ENCODE results near the gene FARS2.

FARS2 gene

DNA sequence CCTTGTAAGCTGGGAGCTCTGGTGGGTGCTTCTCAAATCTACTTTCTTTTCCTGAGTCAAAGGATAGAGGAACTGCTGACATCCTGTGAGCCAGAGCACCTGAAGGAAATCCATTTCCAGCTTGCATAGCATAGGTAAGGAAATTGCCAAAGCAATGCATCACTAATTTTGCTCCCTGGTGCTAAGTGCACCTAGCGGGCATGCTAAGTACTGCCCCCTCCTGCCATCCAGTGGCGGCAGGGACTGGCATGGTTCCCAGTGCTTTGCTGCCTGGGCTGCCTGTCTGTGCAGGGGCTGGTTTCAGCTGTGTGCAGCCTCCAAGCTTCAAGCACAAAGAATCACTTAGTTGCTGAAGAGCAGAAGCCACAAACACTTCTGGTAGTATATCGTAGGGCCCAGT, 63.9 kb downstream of the FARS2 start:
- DNase-seq (ENCODE audit: low spot score): no peak

DNA sequence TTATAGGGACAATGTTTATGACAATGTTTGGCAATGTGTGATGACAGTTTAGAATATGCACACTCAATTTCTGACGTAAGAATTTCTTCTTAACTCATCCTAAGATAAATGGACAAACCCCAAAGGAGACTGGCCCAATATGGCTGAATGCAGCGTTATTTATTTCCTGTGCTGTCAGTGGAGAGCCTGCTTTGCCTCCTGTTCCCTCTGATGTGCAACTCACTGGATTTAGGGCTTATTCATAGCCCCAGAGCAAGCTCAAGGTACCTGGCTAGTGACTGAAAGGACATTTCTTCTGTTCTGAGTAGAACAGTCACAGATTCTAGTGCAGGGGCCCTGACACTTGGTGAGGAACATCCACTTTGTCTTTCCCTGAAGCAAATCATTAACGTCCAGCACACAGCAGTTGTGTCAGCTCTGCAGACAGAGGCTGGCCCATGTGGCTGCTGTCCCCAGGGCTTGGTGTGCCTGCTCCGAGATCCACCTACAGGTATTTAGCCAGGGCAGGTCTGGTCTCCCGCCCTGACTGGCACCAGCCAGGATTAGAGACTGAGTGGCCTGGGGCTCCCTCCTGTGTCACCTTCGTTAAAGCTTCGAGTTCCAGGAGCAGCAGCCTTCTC, 64.8 kb downstream of the FARS2 start:
- DNase-seq (ENCODE audit: low spot score): no peak

DNA sequence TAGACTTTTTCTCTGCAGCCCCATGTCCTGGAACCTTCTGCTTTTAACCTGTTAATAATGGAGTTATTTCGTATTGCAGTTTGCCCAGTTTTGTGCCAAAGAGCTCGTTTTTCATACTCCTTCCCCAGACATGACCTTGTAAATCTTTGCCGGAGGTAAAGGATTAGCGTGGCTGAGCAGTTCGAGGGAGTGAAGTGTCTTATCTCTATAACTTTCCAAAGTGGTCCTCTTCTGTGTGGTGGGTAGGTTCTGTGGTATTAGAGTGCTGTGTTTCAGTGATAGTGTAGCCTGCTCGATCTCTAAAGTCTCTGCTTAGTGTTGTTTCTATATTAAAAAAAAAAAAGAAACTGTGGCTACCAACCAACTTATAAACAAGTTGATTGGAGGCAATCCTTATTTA, 67.5 kb downstream of the FARS2 start:
- no peak for DNase-seq (ENCODE audit: low spot score)

DNA sequence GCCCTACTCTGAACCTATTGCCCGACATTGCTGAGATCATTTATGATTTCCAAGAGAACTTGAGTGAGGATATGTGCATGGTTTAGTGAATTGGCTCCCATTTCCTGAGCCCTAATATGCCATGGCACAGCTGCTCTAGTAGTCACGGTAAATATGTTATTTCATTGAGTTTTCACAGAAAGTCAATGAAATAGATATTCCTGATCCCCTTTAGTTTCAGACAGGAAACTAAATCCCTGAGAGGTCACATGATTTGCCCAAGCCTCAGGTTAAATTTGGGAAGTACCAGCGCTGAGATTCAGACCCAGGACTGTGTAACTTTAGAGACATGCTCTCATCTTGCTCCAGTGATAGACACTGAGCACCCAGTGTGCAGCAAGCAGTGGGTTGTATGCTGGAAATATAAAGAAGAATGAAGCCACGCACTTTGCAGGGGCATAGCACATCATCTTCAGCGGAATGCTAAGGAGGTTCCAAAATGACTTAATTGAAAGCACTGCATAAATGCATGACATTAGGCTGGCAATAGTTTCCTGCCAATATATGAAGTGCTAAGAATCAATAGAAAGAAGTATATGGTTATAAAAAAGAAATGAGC, 70.6 kb downstream of the FARS2 start:
- no peak for DNase-seq (ENCODE audit: low spot score)

DNA sequence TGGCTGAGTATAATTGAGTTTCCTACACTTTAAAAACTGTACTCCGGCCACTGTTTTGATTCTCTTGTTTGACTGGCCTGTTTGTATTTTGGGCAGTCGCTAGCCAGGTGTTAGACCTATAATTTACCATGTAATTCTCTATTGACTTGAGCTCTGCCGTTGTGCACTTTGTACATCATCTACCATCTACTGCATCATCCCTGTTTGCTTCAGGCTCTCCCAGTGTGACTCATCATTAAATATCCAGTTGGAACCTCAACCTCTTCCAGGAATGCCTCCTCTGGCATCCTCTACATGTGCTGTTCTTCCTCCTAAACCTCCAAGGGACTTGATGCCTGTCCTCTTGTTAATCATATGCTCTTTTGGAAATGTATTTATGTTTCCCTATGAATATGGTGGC, 72.3 kb downstream of the FARS2 start:
- DNase-seq (ENCODE audit: low spot score): no peak

DNA sequence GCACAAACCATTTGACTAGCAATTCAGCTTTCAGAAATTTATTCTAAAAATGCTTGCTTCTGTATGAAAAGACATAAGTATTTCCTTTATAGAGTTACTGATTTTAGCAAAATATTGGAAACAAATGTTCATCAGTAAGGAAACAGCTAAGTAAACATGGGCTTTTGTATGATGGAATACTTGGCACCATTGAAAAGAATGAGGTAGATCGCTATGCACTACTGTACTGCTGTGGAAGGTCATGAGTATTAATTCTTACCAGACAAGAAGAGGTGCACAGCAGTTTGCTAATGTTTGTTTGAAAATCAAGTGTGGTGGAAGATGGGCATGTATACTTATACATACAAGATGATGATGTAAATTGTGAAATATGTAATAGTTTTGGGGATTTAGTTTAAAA, 73.0 kb downstream of the FARS2 start:
- DNase-seq (ENCODE audit: low spot score): no peak

DNA sequence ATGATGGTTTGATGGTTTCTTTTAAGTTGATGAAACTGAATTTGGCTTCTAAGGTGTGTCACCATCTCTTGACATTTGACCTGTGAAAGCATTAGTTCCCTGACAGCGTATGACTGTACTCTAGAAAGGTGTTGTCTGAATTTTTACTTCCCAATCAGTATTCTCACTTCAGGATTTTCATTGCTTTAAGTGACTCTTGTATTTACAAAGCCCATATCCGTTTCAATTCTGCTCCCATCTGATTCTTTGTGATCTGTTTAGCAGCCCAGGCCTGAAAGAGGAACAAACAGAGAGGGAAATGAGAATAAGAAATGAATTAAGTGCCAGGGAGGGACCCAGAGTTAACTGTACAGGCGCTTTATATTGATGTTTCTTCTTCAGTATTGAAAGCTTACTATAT, 73.7 kb downstream of the FARS2 start:
- DNase-seq (ENCODE audit: low spot score): no peak

DNA sequence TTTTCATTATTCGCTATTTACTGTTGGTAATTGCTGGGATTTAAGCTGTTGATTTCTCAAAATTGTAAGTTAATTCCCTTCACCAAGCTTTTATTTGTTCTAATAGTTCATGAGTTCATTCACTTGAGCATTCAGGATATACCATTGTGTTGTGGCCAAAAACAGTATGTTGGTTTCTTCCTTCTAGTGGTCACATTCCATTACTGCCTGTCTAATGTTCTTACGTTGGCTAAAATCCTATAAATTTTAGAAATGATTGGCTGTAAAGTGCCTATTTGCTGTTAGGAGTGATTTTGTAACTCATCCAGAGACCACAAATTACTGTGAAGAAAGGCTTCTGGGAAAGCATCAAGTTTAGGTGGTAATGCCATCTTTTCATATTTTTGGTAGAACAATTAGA, 76.3 kb downstream of the FARS2 start:
- no peak for DNase-seq (ENCODE audit: low spot score)

DNA sequence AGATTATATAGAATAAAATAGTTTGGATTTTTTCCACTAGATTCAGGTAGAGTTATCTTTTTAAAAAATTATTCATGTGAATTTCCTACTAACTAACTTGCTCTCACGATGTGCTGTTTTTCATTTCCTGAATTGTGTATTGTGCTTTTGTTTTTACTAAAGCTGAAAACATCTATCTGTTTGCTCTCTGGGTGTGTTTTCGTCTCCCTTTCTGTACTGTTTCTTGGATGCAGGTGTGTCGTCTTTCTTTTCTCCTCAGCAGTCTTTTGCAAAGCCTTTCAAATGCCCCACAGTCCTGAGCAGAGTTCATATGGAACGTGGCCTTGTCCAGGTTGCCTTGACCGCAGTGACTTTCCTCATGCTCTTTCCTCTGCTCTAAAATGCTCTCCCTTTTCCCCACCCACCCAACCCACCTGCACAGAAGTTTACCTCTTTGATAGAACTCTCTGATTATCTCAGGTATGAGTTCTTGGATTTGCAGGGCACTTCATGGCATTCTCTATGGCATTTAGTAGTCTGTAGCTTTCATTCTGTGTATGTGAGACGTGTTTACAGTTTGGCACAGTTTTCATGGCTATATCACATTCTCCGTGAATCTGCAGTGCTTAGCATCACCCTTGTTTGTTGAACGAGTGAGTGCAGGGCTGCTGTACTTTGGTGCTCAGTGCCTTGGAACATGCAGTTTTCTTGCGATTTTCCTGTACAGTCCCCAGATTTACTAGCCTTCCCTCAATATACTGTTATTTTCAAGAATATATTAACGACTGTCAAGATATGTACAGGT, 77.1 kb downstream of the FARS2 start:
- DNase-seq (ENCODE audit: low spot score): no peak

DNA sequence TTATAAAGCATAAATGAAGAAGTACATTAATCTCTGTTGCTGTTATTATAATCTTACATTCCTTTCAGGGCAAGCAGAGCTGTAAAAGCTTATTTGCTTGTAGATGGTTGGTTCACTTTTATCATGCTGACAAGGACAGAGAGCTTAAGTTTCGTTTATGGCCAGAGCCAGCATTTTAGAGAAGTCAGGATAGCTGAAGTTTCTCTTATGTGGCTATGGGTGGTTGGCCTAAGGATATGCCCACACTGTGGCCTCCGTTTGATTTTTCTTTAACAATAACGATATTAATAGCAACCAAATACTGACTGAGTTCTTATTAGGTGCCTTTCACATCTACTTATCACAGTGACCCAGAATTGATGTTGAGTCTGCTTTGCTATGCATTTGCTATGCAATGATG, 78.5 kb downstream of the FARS2 start:
- no peak for DNase-seq (ENCODE audit: low spot score)

DNA sequence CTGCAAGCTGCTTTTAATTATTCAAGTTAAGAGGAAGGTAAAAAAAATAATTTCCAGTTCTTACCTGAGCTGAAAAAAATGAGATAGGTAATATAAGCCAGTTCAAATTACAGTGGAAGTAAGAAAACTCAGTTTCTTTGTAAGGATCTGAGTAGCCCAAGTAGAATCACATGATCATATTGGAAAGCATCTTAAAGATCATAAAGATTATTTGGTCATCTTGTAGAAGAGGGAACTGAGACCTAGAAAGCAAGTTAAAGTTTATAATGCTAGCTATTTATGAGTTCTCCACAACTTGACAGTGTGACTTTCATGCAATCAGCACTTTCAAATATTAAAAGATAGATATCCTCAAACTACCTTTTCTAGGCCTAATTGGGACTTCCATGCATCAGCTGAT, 80.5 kb downstream of the FARS2 start:
- no peak for DNase-seq (ENCODE audit: low spot score)

DNA sequence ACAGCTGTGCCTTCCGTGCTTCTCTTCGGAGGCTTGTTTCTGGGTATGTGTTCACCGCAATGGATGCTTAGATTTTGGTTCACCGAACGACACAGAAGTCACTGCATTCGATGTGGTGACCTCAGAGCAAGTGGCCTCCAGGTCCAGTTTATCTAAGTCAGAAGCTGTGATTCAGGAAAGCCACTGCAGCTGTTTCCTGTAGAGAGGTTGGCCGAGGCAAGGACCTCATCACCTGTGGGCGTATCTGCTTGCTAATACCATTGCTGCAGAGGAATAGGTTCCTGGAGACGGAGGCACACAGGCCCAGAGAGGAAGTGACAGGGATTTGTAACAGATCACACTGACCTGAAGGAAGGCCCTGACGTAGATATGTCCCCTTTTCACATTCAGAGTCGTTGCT, 82.7 kb downstream of the FARS2 start:
- DNase-seq (ENCODE audit: low spot score): no peak

DNA sequence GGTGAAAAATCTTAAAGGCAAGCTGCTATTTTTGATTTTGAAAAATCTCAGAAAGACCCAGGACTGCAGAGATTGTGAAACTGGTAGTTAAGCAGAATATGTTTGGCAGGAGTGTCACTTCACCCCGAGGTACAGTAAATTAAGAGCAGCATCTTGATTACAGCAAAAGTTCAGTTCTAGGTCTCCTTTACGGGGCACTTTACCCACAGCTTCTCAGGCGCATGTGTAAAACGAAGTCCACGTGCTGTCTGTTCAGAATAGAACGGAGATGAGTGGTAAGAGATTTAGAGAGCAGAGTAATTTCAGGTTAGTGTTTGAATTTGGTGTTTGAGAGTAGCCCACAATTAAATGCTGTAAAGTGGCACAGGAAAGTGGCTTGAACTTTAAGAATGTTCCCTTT, 84.0 kb downstream of the FARS2 start:
- no peak for DNase-seq (ENCODE audit: low spot score)

DNA sequence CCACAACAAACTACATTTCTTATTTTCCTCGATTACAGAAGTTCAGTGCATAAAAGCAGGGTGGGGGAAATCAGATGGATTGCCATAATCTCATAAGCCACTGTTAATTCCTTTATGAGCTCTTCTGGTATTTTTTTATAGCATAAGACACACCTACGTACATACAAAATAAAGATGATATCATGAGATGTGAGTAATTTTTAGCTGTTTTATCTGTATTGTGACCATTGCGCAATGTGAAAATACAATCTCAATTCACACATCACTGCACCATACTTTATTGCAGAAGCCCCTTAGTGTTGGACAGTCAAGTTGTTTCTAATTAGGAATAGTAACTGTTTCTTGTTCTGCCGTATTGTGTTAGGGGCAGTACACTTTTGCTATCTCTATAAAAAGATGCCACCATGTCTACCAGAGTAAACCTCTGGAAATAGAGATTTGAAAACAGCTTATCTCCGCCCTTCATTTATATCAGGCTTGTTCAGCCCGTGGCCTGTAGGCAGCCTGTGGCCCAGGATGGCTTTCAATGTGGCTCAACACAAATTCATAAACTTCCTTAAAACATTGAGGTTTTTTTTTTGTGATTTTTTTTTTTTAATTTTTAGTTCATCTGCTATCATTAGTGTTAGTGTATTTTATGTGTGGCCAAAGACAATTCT, 90.4 kb downstream of the FARS2 start:
- DNase-seq (ENCODE audit: low spot score): no peak

DNA sequence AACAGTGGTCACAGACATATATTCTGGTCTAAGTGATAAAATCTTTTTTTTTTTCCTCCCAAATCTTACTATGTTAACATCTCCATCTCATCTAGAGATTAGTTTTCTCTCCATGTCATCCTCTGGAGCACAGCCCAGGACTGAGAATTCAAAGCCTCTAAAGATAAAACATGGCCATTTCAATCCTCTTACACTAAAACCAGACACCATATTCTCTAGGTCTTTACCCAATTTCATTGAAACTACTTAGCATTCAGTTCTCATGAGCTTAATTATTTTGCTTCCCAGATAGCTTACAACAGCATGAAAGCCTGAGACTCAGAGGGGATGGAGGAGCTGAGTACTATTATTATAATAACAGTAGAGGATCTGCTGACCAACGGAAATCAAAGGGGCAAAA, 92.7 kb downstream of the FARS2 start:
- no peak for DNase-seq (ENCODE audit: low spot score)

DNA sequence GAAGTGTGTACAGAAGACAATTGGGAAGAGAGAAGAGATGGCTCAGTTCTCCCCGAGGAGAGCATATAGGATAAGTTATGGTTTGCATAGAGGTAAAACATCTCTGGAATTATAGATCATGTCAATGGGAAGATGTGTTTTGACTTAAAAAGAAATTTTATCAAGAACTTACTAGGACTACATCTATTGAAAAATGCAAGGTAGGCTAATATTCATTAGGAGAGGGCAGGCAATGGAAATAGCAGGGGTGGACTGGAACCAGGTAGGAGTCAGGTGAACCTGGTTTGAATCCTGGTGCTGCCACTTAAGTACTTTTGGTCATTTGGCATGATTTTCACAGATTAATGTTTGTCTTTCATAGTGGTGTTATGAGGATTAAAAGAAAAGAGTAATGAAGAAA, 96.2 kb downstream of the FARS2 start:
- DNase-seq (ENCODE audit: low spot score): no peak

DNA sequence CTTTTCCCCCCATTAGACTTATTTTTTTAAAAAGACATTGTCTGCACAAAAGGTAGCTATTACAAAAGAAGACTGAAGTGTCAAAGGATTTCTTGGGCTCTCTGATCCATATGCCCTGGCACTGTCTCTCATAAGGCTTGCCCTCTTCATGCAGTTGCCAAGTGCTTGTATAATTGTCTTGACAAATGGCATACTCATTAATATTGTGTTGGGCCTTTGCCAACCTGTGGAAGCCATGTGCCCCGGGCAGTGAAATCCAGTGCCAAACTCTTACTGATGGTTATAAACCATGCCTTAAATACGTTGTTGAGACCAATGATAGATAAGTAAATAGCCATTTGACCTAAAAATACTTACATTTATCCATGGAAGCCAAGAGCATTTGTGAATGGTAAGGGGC, 98.1 kb downstream of the FARS2 start:
- no peak for DNase-seq (ENCODE audit: low spot score)

DNA sequence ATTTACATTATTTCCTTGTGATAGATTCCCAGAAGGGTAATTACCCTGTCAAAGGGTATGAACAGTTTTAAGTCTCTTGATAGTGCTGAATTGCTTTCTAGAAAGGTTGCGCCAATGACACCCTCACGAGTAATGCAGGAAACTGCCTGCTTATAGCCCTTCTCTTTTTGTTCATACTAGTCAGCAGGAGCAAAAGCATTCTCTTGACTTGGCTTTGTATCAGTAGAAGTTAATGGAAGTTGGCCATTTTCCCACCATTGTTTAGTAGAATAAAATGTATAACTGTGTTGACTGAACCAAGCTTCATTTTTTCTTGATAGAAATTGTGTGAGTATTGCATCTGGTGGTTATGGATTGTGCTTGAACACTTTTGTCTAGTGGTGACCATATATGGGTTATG, 100.1 kb downstream of the FARS2 start:
- DNase-seq (ENCODE audit: low spot score): no peak

DNA sequence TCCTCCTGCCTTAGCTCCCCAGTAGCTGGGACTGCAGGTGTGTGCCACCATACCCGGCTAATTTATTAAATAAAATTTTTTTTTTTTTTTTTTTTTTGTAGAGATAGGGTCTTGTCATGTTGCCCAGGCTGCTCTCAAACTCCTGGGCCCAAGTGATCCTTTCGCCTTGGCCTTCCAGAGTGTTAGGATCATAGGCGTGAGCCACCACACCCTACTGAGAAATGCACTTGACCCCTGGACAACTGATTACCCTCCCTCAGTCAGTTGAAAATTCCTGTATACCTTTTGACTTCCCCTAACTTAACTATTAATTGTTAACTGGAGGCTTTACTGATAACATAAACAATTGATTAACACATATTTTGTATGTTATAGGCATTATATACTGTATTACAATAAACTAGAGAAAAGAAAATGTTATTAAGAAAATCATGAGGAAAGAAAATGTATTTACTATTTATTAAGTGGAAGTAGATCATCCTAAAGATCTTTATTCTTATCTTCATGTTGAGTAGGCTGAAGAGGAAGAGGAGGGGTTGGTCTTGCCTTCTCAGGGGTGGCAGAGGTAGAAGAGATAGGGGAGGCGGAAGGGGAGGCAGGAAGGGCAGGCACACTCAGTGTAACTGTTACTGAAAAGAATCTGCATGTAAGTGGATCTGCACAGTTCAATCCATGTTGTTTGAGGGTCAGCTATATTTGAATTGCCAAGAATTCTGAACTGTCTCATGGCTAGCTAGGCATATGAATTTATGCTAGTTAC, 104.3 kb downstream of the FARS2 start:
- DNase-seq (ENCODE audit: low spot score): no peak

DNA sequence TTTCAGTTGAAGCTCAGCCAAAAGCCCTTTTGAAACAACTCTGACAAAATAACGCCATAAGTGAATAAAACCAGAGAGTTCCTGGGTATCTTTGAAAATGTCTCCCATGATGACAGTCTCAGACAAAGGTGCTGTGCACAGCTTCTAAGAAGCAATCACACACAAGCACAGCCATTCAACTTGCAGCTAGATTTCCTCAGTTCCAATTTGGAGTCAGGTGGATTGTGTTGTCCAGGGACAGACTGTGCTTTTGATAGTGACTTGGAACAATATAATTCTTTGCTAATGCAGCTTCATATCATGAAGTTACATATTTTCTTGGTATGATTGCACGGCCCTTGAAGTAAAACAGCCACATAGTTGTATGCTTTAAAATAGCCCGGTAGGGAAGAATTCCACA, 105.6 kb downstream of the FARS2 start:
- no peak for DNase-seq (ENCODE audit: low spot score)

DNA sequence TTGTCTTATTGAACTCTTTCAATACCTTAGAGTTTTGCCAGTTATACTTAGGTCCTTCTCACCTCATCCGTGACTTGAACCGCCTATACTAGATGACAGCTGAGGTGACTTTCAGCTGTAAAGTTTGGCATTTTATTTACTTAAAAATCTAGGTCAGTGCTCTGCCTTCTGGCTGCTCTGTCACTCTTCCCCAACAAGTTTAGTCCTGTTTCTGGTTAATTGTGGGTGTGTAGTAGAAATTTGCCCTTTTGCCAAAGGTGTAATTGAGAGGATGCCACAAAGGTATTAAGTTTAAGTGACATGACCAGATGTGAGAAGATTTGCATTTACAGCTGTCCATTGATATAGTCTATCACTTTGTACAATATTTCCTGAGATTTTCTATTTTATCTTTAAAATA, 106.2 kb downstream of the FARS2 start:
- DNase-seq (ENCODE audit: low spot score): no peak

DNA sequence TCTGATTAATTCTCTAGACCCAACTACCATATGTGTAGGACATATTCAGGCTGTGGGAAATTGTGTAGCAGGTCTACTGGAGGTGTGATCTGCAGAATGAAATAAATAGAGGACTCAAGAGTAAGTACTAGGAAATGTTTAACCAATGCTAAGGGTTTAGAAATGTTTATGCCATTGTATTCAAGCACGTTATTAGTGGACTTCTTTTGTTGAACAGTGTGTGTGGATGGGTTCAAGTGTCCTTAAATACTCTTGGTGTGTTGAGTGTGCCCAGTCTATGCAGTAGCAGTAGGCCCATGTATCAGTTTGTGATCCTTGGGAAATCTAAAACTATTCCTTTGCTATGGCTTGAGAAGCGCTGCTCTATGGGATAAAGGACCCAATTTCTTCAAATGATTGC, 112.1 kb downstream of the FARS2 start:
- no peak for DNase-seq (ENCODE audit: low spot score)
